Measurements from ENCODE around the gene C1QTNF9. TPM values are rescaled to one million over a fixed set of nuclear protein-coding genes. Genes with fewer than 3 reads are reported as not detected.
A peak's percentile ranks its signal among the peaks of the same experiment; 100 is the strongest.

The C1QTNF9 gene
- total RNA-seq, 2 donors from 2014 or later, result 0.67 TPM; not detected in 1

DNA sequence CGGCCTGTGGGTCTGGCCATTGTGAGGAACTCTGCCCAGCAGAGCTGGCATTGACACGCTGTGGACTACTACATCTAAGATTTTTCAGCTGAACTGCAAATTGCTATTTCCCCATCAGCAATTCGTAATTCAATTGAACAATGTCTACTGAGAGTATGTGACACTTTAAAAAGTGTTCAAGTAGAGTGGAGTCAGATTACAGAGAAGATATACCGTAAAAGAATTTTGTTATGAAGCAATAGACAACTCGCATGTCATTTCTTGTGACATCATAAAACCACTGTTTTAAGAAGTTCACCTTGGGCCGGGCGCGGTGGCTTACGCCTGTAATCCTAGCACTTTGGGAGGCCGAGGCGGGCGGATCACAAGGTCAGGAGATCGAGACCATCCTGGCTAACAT, 32.5 kb upstream of the C1QTNF9 start:
- peak; percentile 40 for DNase-seq (ENCODE audit: low spot score)
- Histone ChIP-seq H3K4me3 (no peak overlapping the region), H3K27me3 (no peaks in the 10 kb centered on the region), H3K4me1 (peaks cover 0 to 44% of the 10 kb centered on the region in 2 donors), H3K9me3 (no peaks in the 10 kb centered on the region), H3K27ac (no peak overlapping the region), H3K36me3 (no peaks in the 10 kb centered on the region)
- TF ChIP-seq, protein P1, sequence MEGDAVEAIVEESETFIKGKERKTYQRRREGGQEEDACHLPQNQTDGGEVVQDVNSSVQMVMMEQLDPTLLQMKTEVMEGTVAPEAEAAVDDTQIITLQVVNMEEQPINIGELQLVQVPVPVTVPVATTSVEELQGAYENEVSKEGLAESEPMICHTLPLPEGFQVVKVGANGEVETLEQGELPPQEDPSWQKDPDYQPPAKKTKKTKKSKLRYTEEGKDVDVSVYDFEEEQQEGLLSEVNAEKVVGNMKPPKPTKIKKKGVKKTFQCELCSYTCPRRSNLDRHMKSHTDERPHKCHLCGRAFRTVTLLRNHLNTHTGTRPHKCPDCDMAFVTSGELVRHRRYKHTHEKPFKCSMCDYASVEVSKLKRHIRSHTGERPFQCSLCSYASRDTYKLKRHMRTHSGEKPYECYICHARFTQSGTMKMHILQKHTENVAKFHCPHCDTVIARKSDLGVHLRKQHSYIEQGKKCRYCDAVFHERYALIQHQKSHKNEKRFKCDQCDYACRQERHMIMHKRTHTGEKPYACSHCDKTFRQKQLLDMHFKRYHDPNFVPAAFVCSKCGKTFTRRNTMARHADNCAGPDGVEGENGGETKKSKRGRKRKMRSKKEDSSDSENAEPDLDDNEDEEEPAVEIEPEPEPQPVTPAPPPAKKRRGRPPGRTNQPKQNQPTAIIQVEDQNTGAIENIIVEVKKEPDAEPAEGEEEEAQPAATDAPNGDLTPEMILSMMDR (IDR thresholded peaks at IDR 0.05), result no peak

DNA sequence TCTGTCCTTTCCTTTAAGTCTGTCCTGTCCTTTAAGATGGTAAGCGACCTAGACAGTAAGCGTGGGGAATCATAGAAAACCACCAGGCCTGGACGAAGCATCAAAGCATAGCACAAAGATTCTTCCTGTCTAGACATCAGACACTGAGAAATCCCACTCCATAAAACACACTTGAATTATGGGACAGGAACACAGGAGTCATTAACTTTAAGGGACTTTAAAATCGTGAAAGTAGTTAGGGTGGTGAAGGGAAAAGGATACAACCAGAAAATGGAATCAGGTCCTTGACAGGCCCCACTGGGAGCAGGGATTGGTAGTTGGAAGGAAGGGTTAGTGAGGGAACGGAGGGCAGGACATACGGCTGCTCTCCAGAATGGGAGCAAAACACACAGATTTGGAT, 31.6 kb upstream of the C1QTNF9 start:
- H3K36me3 ChIP-seq, result no peaks in the 10 kb centered on the region
- no peak overlapping the region for H3K27ac ChIP-seq
- no peaks in the 10 kb centered on the region for H3K9me3 ChIP-seq
- H3K4me3 ChIP-seq, result no peak overlapping the region
- peak; percentile 16 for DNase-seq (ENCODE audit: low spot score)
- H3K4me1 ChIP-seq, result peaks cover 0 to 44% of the 10 kb centered on the region in 2 donors
- no peaks in the 10 kb centered on the region for H3K27me3 ChIP-seq
- TF ChIP-seq, protein P1 (IDR thresholded peaks at IDR 0.05), result no peak

DNA sequence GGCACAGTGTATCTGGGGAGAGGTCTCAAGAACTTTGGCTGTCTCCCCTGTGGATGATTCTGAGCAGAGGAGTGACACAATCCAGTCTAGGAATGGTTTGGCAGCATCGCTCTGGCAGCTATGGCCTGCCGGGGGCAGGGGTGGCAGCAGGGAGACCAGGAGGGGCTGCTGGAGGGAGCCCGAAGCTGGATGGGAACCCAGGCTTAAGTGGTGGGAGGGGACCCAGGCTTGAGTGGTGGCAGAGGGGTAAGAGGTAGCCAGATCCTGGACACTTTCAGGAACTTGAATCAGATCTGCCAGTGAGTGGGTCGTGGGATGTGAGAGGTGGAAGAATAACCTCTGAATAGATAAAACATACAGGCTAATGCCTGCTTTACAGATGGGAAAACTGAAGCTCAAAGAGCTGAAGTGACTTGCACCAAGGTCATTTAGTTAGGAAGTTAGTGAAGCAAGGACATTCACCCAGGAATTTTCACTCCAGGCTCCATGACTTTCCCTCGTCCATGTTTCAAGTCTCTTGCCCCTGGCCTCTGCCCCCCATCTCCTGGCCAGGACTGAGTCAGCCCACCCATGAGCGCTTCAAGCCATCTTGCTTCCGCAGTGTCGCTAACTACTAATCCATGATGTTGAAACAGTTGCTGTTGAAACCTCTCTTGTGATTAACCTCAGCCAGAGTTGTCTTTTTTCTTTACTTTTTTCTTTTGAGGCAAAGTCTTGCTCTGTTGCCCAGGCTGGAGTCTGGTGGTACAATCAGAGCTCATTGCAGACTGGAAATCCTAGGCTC, 29.9 kb upstream of the C1QTNF9 start:
- Histone ChIP-seq H3K4me1 (peaks cover 0 to 32% of the 10 kb centered on the region in 2 donors), H3K27ac (no peak overlapping the region), H3K9me3 (no peaks in the 10 kb centered on the region), H3K27me3 (no peaks in the 10 kb centered on the region), H3K36me3 (peaks cover under 1% of the 10 kb centered on the region), H3K4me3 (no peak overlapping the region)
- TF ChIP-seq, protein P1 (IDR thresholded peaks at IDR 0.05), result no peak
- DNase-seq (ENCODE audit: low spot score), result peak; percentile 54

DNA sequence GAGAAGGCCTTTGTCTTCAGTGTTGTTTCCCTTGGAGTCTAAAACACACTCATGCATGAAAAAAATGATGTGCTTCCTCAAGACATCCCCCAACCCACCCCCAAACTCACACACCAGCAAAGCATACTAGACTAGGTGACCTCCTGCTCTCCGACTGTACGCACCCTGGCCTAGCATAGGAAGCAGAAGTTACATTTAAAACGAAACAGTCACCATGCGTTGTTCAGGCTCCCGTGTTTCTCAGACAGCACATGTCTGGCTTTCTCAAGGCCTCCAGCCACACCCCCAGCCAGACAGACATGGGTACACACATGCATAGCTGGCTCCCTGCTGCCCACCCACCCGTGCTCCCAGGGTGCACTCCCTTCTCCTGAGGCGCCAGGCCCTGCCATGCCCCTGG, 28.7 kb upstream of the C1QTNF9 start:
- Histone ChIP-seq H3K36me3 (peaks cover 7% of the 10 kb centered on the region), H3K4me1 (peaks cover 0 to 21% of the 10 kb centered on the region in 2 donors), H3K9me3 (no peaks in the 10 kb centered on the region), H3K27ac (no peak overlapping the region), H3K4me3 (no peak overlapping the region), H3K27me3 (no peaks in the 10 kb centered on the region)
- peak; percentile 56 for DNase-seq (ENCODE audit: low spot score)
- TF ChIP-seq, protein P1 (IDR thresholded peaks at IDR 0.05), result no peak

DNA sequence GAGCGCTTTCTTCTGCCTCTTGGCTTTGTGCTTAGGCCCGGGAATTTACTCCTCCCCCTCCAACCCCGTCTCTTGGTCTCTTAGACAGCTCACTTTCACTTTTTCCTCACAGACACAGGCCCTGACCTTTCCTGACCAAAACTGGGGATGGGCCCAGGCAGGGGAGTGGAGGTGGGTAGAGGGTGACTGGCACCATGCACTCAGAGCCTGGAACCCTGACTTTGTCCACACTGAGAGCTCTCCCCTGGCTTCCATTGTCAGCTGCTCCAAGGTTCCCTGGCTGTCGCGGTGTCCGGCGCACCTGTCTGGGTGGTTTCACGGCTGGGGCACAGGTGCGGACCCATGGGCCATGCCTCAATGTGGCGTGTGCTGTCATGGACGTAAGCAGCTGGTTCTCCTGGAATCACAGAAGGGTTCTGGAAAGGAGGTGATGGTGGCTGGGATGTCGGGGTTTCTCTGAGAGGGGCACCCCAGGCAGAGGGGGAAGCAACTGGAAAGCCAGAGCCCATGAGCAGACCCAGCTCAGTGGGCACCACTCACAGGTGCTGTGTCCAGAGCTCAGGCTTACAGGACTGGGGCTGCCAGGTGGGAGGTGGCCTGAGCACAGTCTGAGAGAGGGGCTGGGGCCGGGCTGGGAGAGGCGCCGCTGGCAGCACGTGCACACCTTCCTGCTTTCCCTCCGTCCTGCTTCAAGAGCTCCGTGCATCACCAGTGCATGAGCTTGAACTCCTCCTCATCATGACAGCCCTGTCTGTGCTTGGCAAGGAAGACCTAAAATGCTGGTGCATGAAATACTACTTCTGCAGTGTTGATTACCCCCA, 28.0 kb upstream of the C1QTNF9 start:
- Histone ChIP-seq H3K36me3 (peaks cover 14% of the 10 kb centered on the region), H3K9me3 (no peaks in the 10 kb centered on the region), H3K4me3 (no peak overlapping the region), H3K4me1 (peaks cover 0 to 21% of the 10 kb centered on the region in 2 donors), H3K27ac (no peak overlapping the region), H3K27me3 (no peaks in the 10 kb centered on the region)
- TF ChIP-seq, protein P1 (IDR thresholded peaks at IDR 0.05), result no peak
- DNase-seq (ENCODE audit: low spot score), result peak; percentile 46

All from right atrium auricular region (tissue), 2 donors.